ENCODE measurements around the gene SLC9A9.

The SLC9A9 gene

GRCh38 chr3:143269741-143270140 lies 578.5 kb downstream of the SLC9A9 start:
- DNase-seq = no peak

DNA sequence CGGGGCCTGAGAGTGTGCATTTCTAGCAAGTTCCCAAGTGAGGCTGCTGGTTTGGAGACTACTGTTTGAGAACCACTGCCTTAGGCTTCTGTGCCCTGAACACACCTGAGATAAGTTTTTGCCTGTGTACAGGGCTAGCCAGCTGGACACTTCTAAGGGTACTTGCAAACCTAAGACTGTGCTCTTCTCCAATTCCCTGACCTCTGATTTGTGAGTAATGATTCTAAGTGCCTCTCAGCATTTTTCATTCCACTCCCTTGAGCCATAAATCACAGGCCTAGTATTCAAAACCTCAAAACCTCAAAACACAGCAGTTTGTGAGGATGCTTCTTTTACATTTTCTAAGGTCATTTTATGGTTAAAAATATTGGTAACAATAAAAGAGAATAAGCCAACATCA lies 580.3 kb downstream of the SLC9A9 start:
- DNase-seq = no peak

DNA sequence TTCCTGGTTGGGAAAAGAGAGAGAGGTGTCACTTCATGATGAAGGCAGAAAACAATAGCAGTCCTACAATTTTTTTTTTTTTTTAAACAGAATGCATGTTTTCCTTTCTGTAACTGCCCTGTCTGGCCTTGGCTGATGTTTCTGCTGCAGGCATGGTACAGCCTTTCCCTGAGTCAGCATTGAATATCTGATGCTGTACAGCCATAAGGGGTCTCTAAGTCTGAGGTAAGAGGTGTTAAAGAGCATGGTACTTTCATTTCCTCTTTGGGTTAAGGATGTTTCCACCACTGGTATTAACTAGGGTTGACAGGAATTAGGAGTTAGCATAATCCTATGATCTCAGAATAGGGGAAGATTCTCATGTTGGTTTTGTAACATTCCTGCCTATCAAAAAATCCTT lies 581.3 kb downstream of the SLC9A9 start:
- no peak for DNase-seq

- DNase-seq = no peak
These were observed 581.8 kb downstream of the SLC9A9 start for GRCh38 chr3:143266511-143266910.

- no peak for DNase-seq
These were observed 582.7 kb downstream of the SLC9A9 start for GRCh38 chr3:143265501-143266070.

- no peak for DNase-seq
These were observed 584.3 kb downstream of the SLC9A9 start for GRCh38 chr3:143263852-143264513.

DNA sequence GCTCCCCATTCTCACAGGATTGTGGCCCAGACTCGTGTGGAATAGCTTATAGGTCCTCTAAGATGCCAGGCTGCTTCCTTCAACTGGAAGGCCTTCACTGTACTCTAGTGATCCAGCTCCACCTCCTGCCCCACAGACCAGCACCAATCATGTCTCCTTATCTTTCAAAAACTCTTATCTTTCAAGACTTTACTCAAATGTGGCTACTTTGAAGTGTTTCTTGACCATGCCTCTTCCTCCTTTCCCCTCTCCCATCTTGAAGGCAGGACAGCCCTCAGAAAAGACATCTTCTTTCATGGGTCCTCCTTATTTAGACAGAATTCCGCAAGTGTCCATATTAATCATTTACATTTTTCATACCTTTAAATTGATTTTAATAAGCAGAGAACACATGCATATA lies 586.4 kb downstream of the SLC9A9 start:
- DNase-seq = no peak

DNA sequence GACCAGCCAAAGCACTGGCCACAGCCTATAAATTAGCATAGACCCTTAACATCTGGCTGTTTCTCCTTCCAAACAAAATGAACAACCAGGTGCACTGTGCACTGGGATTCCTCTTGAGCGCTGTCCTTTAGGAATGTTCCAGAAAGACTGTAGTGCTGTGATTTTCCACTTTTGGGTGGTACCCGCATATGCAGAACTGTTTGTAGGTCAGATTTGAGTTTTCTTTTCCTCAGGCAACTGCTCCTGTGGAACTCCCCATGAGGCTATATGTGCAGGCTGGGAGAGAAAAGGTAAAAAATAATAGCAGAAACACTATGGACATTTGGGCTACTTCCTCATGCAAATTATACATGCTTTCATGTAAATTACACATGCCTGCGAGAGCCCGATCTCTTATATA lies 589.6 kb downstream of the SLC9A9 start:
- no peak for DNase-seq

- DNase-seq = no peak
These were observed 591.9 kb downstream of the SLC9A9 start for GRCh38 chr3:143256416-143256815.

DNA sequence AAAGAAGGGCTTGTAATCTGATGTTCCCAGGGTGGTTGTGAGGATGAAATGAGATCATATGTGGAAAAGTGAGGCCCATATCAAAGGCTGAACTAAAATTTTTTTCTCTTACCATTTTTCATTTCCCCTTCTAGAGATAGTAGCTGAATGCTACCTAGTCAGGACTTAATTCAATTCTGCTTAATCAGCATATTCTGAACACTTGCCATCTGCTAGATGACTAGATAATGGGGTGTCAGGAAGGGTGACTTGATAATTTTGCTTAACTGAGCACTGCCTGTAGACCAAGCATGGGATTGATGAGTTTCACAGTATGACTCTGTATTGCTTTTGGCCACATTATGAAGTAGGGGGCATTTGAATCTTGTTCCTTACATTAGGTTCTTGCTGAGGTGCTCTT lies 592.5 kb downstream of the SLC9A9 start:
- no peak for DNase-seq

DNA sequence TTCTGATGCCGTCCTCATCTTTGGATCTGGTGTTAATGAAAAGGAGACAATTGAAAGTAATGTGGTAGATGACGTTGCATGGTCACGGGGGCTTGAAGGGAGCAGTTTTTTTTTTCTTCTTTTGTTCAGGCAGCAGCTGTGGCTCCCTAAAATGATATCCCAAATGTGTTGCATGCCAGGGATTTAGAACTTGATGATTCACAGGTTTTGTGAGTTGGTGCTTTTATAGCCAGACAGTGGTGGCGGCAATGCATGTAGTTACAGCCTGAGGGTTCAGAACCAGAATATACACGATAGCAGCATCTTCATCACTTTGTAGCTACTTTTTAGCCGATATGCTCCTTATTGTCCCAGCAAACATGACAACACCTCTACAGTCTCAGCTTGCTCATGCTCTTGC lies 595.3 kb downstream of the SLC9A9 start:
- no peak for DNase-seq

GRCh38 chr3:143249014-143249413 lies 599.3 kb downstream of the SLC9A9 start:
- DNase-seq = no peak

- DNase-seq = no peak
These were observed 601.2 kb downstream of the SLC9A9 start for GRCh38 chr3:143247073-143247472.

DNA sequence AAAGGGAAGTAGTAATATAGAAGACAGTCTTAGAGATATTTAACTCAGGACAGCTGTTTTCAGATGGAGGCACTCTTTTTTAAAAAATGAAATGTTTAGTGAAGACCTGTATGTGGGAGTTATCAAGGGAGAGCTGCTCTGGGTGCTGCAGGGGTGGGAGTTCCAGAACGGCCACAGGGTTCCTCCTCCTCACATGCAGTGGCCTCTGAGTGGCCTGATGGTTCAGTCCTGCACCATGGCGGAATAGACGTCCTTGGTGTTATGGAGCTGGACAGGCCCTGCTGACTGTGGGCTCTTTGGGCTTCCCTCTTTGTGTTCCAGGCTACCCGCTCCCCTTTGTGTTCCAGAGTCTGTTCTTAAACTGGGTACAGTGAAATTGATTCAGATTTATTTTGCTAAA lies 602.6 kb downstream of the SLC9A9 start:
- DNase-seq = no peak

DNA sequence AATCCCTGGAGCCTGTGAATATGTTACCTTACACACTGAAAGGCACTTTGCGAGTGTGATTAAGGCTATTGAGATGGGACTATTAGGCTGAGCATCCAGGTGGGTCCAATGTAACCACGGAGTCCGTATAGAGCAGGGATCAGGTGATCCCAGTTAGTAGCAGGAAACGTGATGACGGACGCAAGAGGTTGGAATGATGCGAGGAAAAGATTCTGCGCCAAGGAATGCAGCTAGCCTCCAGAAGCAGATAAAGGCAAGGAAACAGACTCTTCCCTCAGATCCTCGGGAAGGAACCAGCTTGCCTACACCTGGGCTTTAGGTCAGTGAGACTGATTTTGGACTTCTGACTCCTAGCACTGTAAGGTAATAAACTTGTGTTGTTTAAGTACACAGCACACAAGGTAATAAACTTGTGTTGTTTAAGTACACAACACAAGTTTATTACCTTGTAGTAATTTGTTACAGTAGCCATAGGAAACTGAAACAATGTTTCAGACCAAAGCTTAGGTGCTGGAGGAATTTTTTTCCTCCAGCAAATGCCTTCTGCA lies 603.7 kb downstream of the SLC9A9 start:
- no peak for DNase-seq

DNA sequence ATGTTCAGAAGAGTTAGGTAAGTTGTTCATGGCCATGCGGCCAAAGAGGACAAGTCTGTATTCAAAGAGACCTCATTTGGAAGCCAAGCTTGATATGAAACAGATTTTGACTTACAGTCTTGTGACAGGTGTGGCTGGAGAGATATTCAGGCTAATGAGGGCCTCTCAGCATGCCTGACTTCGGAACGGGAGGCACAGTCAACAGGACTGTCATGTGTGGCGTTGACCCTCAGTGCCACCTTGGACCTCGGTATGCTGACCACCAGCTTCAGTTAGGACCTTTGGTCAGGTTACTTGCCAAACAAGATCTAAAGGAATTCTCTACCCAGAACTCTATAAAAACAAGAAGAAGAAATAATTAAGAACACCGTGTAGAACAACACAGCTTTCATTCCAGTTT lies 604.6 kb downstream of the SLC9A9 start:
- DNase-seq = no peak

- DNase-seq = no peak
These were observed 605.6 kb downstream of the SLC9A9 start for GRCh38 chr3:143242691-143243090.

DNA sequence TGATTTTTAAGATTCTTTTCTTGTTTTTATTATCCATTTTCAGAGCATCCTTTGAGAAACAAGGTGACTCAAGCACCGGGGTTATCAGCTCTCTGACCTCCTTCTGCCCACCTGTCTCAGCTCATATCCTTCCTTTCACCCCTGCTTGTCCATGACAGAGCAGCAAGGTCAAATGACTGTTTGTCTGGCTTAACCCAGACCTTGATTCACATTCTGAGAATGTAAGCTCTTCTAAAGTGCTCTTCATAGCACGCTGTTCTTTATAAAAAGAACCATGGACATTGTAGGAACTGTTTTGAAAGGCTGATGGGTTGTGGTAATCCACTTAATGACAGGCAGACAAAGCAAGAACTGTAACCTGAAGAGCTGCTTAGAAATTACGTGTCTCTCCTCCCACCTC lies 606.2 kb downstream of the SLC9A9 start:
- no peak for DNase-seq

- no peak for DNase-seq
These were observed 606.8 kb downstream of the SLC9A9 start for GRCh38 chr3:143241481-143241951.

DNA sequence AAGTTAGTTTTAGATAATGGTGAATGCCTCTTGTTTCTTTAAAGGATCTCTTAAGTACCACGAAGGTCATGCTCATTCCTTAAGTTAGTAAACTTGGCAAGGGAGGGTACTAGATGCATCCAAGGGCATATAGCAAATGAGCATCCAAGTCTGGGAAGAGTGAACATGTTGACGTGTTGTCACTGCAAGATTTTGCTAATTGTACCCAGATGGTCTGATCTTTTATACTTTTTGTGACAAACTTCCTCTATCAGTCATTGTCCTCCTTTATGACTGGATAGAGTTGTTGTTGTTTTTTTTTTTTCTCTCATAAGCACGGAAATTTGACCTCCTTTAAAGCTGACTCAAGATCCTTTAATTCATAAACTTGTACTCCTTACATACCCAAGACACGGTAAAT lies 607.4 kb downstream of the SLC9A9 start:
- no peak for DNase-seq

DNA sequence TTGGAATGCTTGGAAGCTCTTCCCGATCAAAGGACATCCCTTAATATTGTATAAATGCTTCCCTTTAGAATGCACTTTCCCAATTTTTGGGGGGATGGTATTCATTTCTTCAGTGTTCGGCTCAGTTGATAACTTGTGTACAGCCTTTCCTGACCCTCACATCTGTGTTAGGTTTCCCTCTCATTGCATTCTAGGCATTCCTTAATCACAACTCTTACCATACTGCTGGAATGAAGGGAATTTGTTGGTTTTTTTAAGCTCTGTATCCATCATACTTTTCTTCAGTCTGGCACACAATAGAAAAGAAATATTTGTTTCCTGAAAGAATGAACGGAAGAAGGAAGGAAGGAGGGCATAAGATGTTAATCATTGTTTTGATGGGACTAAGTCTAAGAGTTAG lies 609.2 kb downstream of the SLC9A9 start:
- no peak for DNase-seq

GRCh38 chr3:143237077-143237627 lies 611.1 kb downstream of the SLC9A9 start:
- DNase-seq = no peak

DNA sequence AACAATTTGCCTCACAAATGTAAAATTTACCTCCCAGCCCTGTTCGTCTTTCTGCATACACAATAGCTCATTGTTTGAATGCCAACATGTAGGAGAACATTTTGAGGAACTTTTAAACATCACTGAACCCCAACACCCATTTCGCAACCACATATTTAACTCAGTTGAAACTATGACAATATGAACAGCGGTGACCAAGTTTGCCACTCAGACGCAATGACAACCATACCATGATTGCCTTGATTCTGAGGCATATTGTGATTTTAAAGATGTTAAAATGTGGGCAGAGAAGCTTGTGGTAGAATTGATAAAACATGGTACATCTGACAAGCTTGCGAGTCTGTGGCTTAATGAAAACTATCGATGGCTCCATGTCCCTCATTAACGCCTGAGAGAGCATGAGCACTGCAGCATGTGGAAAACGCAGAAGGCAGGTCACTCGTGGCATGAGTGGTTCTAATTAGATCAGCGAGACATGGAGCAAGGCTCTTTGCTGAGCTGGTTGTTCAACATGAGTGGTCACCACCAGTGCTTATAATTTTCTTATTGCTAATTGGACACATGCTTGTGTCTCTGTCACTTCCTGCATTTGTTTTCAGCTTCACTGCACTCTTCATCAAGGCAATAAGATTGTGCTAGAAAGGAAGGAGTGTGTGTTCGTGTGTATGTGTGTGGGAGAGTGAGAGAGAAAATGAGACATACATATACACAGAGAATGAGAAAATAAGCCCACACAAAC lies 611.9 kb downstream of the SLC9A9 start:
- no peak for DNase-seq
